GM12873 (cell line): Measurements from ENCODE around the gene SNCAIP.

Experiments used
- CTCF ChIP-seq: IDR thresholded peaks from 2 replicates; pipeline ENCODE4 v1.5.1; 2012; ENCODE audit warnings: low read depth, mild to moderate bottlenecking, moderate library complexity, low read length, control low read depth; ENCODE audit not compliant: insufficient read depth; ENCODE audit errors: missing control alignments

SNCAIP gene

GRCh38 chr5:122507581-122507980, 195.5 kb downstream of the SNCAIP start:
- no peak for TF ChIP-seq CTCF

- TF ChIP-seq CTCF = no peak
These were observed 196.6 kb downstream of the SNCAIP start for GRCh38 chr5:122508623-122509022.
